Kidney (tissue), 14 donors: ENCODE results near the gene DSCAML1. TPM values are rescaled to one million over a fixed set of nuclear protein-coding genes. Genes with fewer than 3 reads are reported as not detected.

Experiments
- DNase-seq, 5 donors: peaks; one replicate each; pipeline ENCODE4 v3.0.0-alpha.2; 2013 to 2020
- FAIRE-seq: peaks from 2 replicates; lab custom pipeline; 2012; peaks lifted over from hg19 to GRCh38; lab: Jason Lieb, UNC
- H3K27ac ChIP-seq, 2 donors: one replicate each; pipeline ENCODE4 v1.7.0; 2013; ENCODE audit warnings: low read depth in 2 of 2, low read length in 2 of 2, inconsistent platforms in 1 of 2
- H3K27me3 ChIP-seq: one replicate; pipeline ENCODE4 v1.7.1; 2013; ENCODE audit warnings: low read length, inconsistent platforms; ENCODE audit not compliant: control insufficient read depth, insufficient read depth
- H3K36me3 ChIP-seq, 3 donors: one replicate each; pipeline versions ENCODE4 v1.7.0 to v1.7.1; 2013; ENCODE audit warnings: low read length in 3 of 3, control low read depth in 1 of 3, inconsistent platforms in 1 of 3; ENCODE audit not compliant: insufficient read depth in 3 of 3, control insufficient read depth in 2 of 3
- H3K4me1 ChIP-seq, 3 donors: one replicate each; pipeline versions ENCODE4 v1.7.0 to v1.7.1; 2013; ENCODE audit warnings: low read length in 3 of 3, inconsistent platforms in 1 of 3, low read depth in 1 of 3; ENCODE audit not compliant: control insufficient read depth in 2 of 3, insufficient read depth in 2 of 3
- H3K4me3 ChIP-seq, 3 donors: one replicate each; pipeline versions ENCODE4 v1.7.0 to v1.8.1; 2013; ENCODE audit warnings: low read length in 3 of 3, control low read depth in 1 of 3, inconsistent platforms in 1 of 3
- H3K9ac ChIP-seq, 3 donors: one replicate each; pipeline versions ENCODE4 v1.7.0 to v1.7.1; 2013; ENCODE audit warnings: low read length in 3 of 3, control low read depth in 1 of 3, inconsistent platforms in 1 of 3
- H3K9me3 ChIP-seq, 3 donors: one replicate each; pipeline versions ENCODE4 v1.7.0 to v1.7.1; 2013; ENCODE audit warnings: low read length in 3 of 3, control low read depth in 1 of 3, inconsistent platforms in 1 of 3; ENCODE audit not compliant: control insufficient read depth in 2 of 3, insufficient read depth in 1 of 3
- intact Hi-C: fragments of 100-400 bp; cut with DNase I; formaldehyde crosslinking; loops from one replicate; pipeline ENCODE4 v1.11.1; 2022
- polyA plus RNA-seq: library from polyadenylated mRNA; stranded (reverse); fragments of 350-450 nt; fragmentation: Illumina TruSeq; extraction: RNeasy Lipid Tissue Mini Kit (QIAGEN cat#74804); gene quantifications from one replicate; pipeline ENCODE4 v1.2.3, GENCODE V29; 2014; ENCODE audit warnings: low read depth, low replicate concordance; ENCODE audit not compliant: insufficient read depth
- total RNA-seq: library from RNA; stranded (reverse); fragmentation: NEBNext Ultra II Directional; extraction: Animal tissue kit (Norgen Biotek cat#: 25700); gene quantifications from one replicate; pipeline ENCODE4 v1.2.1, GENCODE V29; 2021
- TF ChIP-seq, protein P1 (sequence below): IDR thresholded peaks from 3 replicates; pipeline ENCODE4 v1.5.1; 2012; ENCODE audit warnings: mild to moderate bottlenecking, moderate library complexity, borderline replicate concordance; ENCODE audit not compliant: insufficient read depth; ENCODE audit errors: extremely low read depth
- donor health status: control.
- donor health status: control.
- donor health status: control.
- donor health status: control.
- donor health status: control.
- donor health status: DM: yes; HTN: yes; CAD: no.
- donor health status: Normal renal cell carcinoma (clear cell type).

DSCAML1 gene
- total and polyA plus RNA-seq, 2 donors from 2014 or later, result 0.95 to 17.3 TPM

GRCh38 chr11:117417342-117417741 is 379.7 kb downstream of the DSCAML1 start:
- FAIRE-seq (no peak), DNase-seq (peak in 2 of 5 donors; percentile 19 to 39)
- H3K36me3 ChIP-seq, result no peaks in the 10 kb centered on the region
- no peaks in the 10 kb centered on the region for H3K4me1 ChIP-seq
- no peak overlapping the region for H3K9ac ChIP-seq
- intact Hi-C loops, result no loop called here
- TF ChIP-seq, protein P1, sequence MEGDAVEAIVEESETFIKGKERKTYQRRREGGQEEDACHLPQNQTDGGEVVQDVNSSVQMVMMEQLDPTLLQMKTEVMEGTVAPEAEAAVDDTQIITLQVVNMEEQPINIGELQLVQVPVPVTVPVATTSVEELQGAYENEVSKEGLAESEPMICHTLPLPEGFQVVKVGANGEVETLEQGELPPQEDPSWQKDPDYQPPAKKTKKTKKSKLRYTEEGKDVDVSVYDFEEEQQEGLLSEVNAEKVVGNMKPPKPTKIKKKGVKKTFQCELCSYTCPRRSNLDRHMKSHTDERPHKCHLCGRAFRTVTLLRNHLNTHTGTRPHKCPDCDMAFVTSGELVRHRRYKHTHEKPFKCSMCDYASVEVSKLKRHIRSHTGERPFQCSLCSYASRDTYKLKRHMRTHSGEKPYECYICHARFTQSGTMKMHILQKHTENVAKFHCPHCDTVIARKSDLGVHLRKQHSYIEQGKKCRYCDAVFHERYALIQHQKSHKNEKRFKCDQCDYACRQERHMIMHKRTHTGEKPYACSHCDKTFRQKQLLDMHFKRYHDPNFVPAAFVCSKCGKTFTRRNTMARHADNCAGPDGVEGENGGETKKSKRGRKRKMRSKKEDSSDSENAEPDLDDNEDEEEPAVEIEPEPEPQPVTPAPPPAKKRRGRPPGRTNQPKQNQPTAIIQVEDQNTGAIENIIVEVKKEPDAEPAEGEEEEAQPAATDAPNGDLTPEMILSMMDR, result no peak
- H3K27me3 ChIP-seq, result no peaks in the 10 kb centered on the region
- no peak overlapping the region for H3K4me3 ChIP-seq
- no peaks in the 10 kb centered on the region for H3K9me3 ChIP-seq
- H3K27ac ChIP-seq, result no peak overlapping the region

GRCh38 chr11:117415358-117415896 is 381.6 kb downstream of the DSCAML1 start:
- Histone ChIP-seq H3K27ac (no peak overlapping the region), H3K4me3 (no peak overlapping the region), H3K27me3 (no peaks in the 10 kb centered on the region), H3K9me3 (no peaks in the 10 kb centered on the region), H3K9ac (no peak overlapping the region), H3K36me3 (peaks cover 0 to 3% (median 0%) of the 10 kb centered on the region in 3 donors), H3K4me1 (no peaks in the 10 kb centered on the region)
- FAIRE-seq (no peak), DNase-seq (peak in 2 of 5 donors; percentile 25 to 34)
- intact Hi-C loops, result no loop called here
- TF ChIP-seq, protein P1, result no peak

DNA sequence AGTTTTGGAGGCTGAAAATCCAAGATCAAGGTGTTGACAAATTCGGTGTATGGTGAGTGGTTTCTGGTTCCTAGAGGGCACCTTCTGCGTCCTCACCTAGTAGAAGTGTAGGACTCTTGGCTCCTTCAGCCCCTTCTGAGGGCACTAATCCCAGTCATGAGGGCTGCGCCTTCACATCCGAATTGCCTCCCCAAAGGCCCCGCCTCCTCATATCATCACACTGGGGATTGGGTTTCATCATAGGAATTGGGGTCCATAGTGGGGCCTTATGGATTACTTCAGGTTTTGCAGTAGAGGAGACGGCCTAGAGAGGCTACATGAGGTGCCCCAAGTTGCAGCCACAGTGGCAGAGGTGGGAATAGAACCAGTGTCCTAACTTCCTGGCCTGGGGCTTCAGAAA is 382.3 kb downstream of the DSCAML1 start:
- Histone ChIP-seq H3K27ac (no peak overlapping the region), H3K9ac (no peak overlapping the region), H3K27me3 (no peaks in the 10 kb centered on the region), H3K4me1 (no peaks in the 10 kb centered on the region), H3K4me3 (no peak overlapping the region), H3K36me3 (peaks cover 0 to 3% (median 0%) of the 10 kb centered on the region in 3 donors), H3K9me3 (no peaks in the 10 kb centered on the region)
- FAIRE-seq (no peak), DNase-seq (peak in 2 of 5 donors; percentile 8 to 12)
- intact Hi-C loops, result no loop called here
- TF ChIP-seq, protein P1, result no peak

- Histone ChIP-seq H3K27me3 (no peaks in the 10 kb centered on the region), H3K9ac (no peak overlapping the region), H3K36me3 (peaks cover 0 to 8% (median 0%) of the 10 kb centered on the region in 3 donors), H3K4me1 (no peaks in the 10 kb centered on the region), H3K27ac (no peak overlapping the region), H3K4me3 (no peak overlapping the region), H3K9me3 (no peaks in the 10 kb centered on the region)
- TF ChIP-seq, protein P1, result no peak
- FAIRE-seq (no peak), DNase-seq (peak in 1 of 5 donors; percentile 14)
- intact Hi-C loops, result no loop called here
Measured at GRCh38 chr11:117413616-117414015, 383.4 kb downstream of the DSCAML1 start.
